SK-N-SH (cell line): Measurements from ENCODE around the gene CLSTN2. TPM values are rescaled to one million over a fixed set of nuclear protein-coding genes. Genes with fewer than 3 reads are reported as not detected.

ENCODE experiments used
- CTCF ChIA-PET: fragments of 300-600, 350-600 bp; formaldehyde crosslinking; extraction: SDS; loops from one replicate; lab custom pipeline; 2021; lab: Yijun Ruan, JAX
- POLR2A ChIA-PET: fragments of 350-600 bp; sonication (Branson Sonifier 250); formaldehyde crosslinking; extraction: SDS; loops from one replicate; lab custom pipeline; 2020; ENCODE audit warnings: antibody characterized with exemption, inconsistent platforms; lab: Yijun Ruan, JAX
- DNase-seq: peaks from one replicate; pipeline ENCODE4 v3.0.0; 2012
- H2AFZ ChIP-seq: fragments of 200-600 bp; sonication (generic); 2 replicates; pipeline ENCODE4 v1.8.1; 2016; ENCODE audit warnings: antibody characterized with exemption, mild to moderate bottlenecking, low read depth
- H3F3A ChIP-seq: fragments of 200-600 bp; sonication (generic); replicated peaks from 2 replicates; pipeline ENCODE3; 2016; ENCODE audit warnings: antibody characterized with exemption, mild to moderate bottlenecking; ENCODE audit not compliant: insufficient read depth
- H3K27ac ChIP-seq, 2 experiments: fragments of 200-500 bp in 1 of 2; fragments of 200-600 bp in 1 of 2; sonication (Bioruptor generic) in 1 of 2; sonication (generic), shearing (Covaris generic) in 1 of 2; 2 replicates each; pipeline versions ENCODE4 v1.5.1 to v1.6.1; 2014 to 2016; ENCODE audit warnings: low read depth in 2 of 2, inconsistent platforms in 1 of 2, low read length in 1 of 2, mild to moderate bottlenecking in 1 of 2, mixed read lengths in 1 of 2
- H3K27me3 ChIP-seq: fragments of 200-600 bp; sonication (generic), shearing (Covaris generic); 2 replicates; pipeline ENCODE4 v1.6.1; 2016; ENCODE audit warnings: mixed run types; ENCODE audit not compliant: insufficient read depth
- H3K36me3 ChIP-seq, 2 experiments: fragments of 200-500 bp in 1 of 2; fragments of 200-600 bp in 1 of 2; sonication (Bioruptor generic) in 1 of 2; sonication (generic) in 1 of 2; replicated peaks in 1 of 2; 2 replicates each; pipeline versions ENCODE3 to v1.5.1; 2014 to 2016; ENCODE audit warnings: low read length in 1 of 2, mild to moderate bottlenecking in 1 of 2; ENCODE audit not compliant: insufficient read depth in 2 of 2, control insufficient read depth in 1 of 2
- H3K4me1 ChIP-seq, 2 experiments: fragments of 200-500 bp in 1 of 2; fragments of 200-600 bp in 1 of 2; sonication (Bioruptor generic) in 1 of 2; sonication (generic), shearing (Covaris generic) in 1 of 2; 2 replicates each; pipeline versions ENCODE4 v1.5.1 to v1.6.1; 2014 to 2016; ENCODE audit warnings: low read depth in 1 of 2, low read length in 1 of 2, mixed run types in 1 of 2; ENCODE audit not compliant: insufficient read depth in 2 of 2, control insufficient read depth in 1 of 2
- H3K4me2 ChIP-seq: fragments of 200-600 bp; sonication (generic), shearing (Covaris generic); 2 replicates; pipeline ENCODE4 v1.6.1; 2017; ENCODE audit warnings: mixed run types
- H3K4me3 ChIP-seq, 2 experiments: fragments of 200-500 bp in 1 of 2; fragments of 200-600 bp in 1 of 2; sonication (Bioruptor generic) in 1 of 2; sonication (generic), shearing (Covaris generic) in 1 of 2; 2 replicates each; pipeline versions ENCODE4 v1.5.1 to v1.8.1; 2014 to 2016; ENCODE audit warnings: low read depth in 2 of 2, inconsistent platforms in 1 of 2, low read length in 1 of 2, mild to moderate bottlenecking in 1 of 2, mixed read lengths in 1 of 2, moderate library complexity in 1 of 2
- H3K79me2 ChIP-seq: fragments of 200-600 bp; sonication (generic); 2 replicates; pipeline ENCODE4 v1.8.1; 2017; ENCODE audit warnings: mild to moderate bottlenecking; ENCODE audit not compliant: insufficient read depth
- H3K9ac ChIP-seq: fragments of 200-600 bp; sonication (generic); 2 replicates; pipeline ENCODE4 v1.6.1; 2017; ENCODE audit warnings: mixed run types
- H3K9me2 ChIP-seq: fragments of 200-600 bp; sonication (generic); 2 replicates; pipeline ENCODE4 v1.6.1; 2017; ENCODE audit warnings: mixed run types
- H3K9me3 ChIP-seq: fragments of 200-600 bp; sonication (generic); 2 replicates; pipeline ENCODE4 v1.6.1; 2017; ENCODE audit warnings: mixed run types, mild to moderate bottlenecking, moderate library complexity
- H4K20me1 ChIP-seq: fragments of 200-600 bp; sonication (generic); 2 replicates; pipeline ENCODE4 v1.6.1; 2017; ENCODE audit warnings: mild to moderate bottlenecking, mixed run types; ENCODE audit not compliant: insufficient read depth
- CHD2 ChIP-seq: fragments of 150-350 bp; IDR thresholded peaks from 2 replicates; pipeline ENCODE4 v1.6.1; 2018; ENCODE audit warnings: low read length; ENCODE audit not compliant: partially characterized antibody
- EP300 ChIP-seq, 2 experiments: IDR thresholded peaks; 2 replicates each; pipeline versions ENCODE4 v1.4.0 to v1.6.1; 2012; ENCODE audit warnings: borderline replicate concordance in 1 of 2, low read depth in 1 of 2, low read length in 1 of 2
- EZH2phosphoT487 ChIP-seq: fragments of 200-600 bp; sonication (generic); IDR thresholded peaks from 2 replicates; pipeline ENCODE4 v1.6.1; 2017; ENCODE audit warnings: low read depth, mixed run types, mild to moderate bottlenecking, antibody characterized with exemption, moderate library complexity, borderline replicate concordance
- FOSL2 ChIP-seq: IDR thresholded peaks from 2 replicates; pipeline ENCODE4 v1.4.0; 2012; ENCODE audit warnings: low read depth, mild to moderate bottlenecking, moderate library complexity, borderline replicate concordance
- GABPA ChIP-seq: IDR thresholded peaks from 2 replicates; pipeline ENCODE4 v1.4.0; 2012; ENCODE audit warnings: low read depth, mild to moderate bottlenecking
- GATA2 ChIP-seq: sonication (generic); formaldehyde crosslinking; IDR thresholded peaks from 2 replicates; pipeline ENCODE4 v1.5.0; 2020; ENCODE audit warnings: mild to moderate bottlenecking, missing genetic modification reagents
- NRF1 ChIP-seq: IDR thresholded peaks from 2 replicates; pipeline ENCODE4 v1.6.1; 2012; ENCODE audit warnings: low read depth, mild to moderate bottlenecking, low read length
- SMC3 ChIP-seq: IDR thresholded peaks from 2 replicates; pipeline ENCODE4 v1.6.1; 2012; ENCODE audit warnings: low read depth, low read length, improper control_type of control experiment
- TAF1 ChIP-seq: IDR thresholded peaks from 2 replicates; pipeline ENCODE4 v1.6.1; 2012; ENCODE audit warnings: low read depth, mild to moderate bottlenecking, low read length, moderate library complexity, borderline replicate concordance
- ZBTB33 ChIP-seq: IDR thresholded peaks from 2 replicates; pipeline ENCODE4 v1.4.0; 2012; ENCODE audit warnings: low read depth, borderline replicate concordance
- WGBS: methylation state at CpG from one replicate; pipeline ENCODE4 v1.1.6; 2017; ENCODE audit warnings: low lambda C conversion rate; 5-methylcytosine and 5-hydroxymethylcytosine counted together
- polyA plus RNA-seq, 3 experiments: library from polyadenylated mRNA; depleted of rRNA; stranded (reverse); fragments of >200 nt; gene quantifications; 2 replicates each; pipeline ENCODE4 v1.2.3, GENCODE V29; 2012
- TF ChIP-seq, protein P1 (sequence below): fragments of 150-350 bp; IDR thresholded peaks from 2 replicates; pipeline ENCODE4 v1.6.1; 2016; ENCODE audit warnings: mild to moderate bottlenecking, low read depth, low read length

The CLSTN2 gene
- polyA plus RNA-seq, 1 of the 3 experiments (the other 2 are of a cell fraction) = 0.02 TPM

DNA sequence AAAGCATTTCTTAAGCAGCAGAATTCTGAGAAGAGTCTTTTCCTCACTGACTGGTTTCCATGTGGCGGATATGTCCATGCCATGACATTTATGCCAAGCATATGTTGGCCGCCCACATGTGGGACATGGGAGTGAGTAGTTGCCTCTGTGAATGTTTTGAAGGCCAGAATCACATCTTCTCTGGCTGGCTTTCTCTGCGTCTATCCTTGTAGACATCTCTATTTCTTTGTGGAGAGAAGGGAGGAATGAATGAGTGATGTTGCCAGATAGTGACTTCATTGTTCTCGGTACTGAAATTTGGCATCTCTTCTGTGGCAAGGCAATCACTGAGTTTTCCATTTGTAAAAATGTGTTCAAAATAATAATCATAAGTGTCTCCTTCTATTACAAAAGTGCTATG is 316.0 kb downstream of the CLSTN2 start:
- Histone ChIP-seq H3K4me2 (no peak overlapping the region), H3K27me3 (no peaks in the 10 kb centered on the region), H2AFZ (no peak overlapping the region), H3K27ac (no peak overlapping the region), H3K9me3 (no peaks in the 10 kb centered on the region), H3K9me2 (no peaks in the 10 kb centered on the region)
- no peak for DNase-seq
- CTCF ChIA-PET = no interaction called here
- TF ChIP-seq, protein P1, sequence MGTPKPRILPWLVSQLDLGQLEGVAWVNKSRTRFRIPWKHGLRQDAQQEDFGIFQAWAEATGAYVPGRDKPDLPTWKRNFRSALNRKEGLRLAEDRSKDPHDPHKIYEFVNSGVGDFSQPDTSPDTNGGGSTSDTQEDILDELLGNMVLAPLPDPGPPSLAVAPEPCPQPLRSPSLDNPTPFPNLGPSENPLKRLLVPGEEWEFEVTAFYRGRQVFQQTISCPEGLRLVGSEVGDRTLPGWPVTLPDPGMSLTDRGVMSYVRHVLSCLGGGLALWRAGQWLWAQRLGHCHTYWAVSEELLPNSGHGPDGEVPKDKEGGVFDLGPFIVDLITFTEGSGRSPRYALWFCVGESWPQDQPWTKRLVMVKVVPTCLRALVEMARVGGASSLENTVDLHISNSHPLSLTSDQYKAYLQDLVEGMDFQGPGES = no peak
- TF ChIP-seq ZBTB33 (no peak), CHD2 (no peak)
- TF ChIP-seq, all 33 proteins: peak for 0
- no peaks in the 10 kb centered on the region for H3F3A ChIP-seq
- no peak overlapping the region for H3K4me3 ChIP-seq
- H3K79me2 ChIP-seq = no peaks in the 10 kb centered on the region
- 45% methylated on average over 4 of the region's 4 CpGs for WGBS
- H4K20me1 ChIP-seq = no peaks in the 10 kb centered on the region
- H3K9ac ChIP-seq = no peak overlapping the region
- POLR2A ChIA-PET = no interaction called here
- H3K36me3 ChIP-seq = no peaks in the 10 kb centered on the region
- peaks cover 0 to 8% of the 10 kb centered on the region in 2 experiments; a peak in 1 of 4 replicates for H3K4me1 ChIP-seq

GRCh38 chr3:140251678-140252077 is 316.7 kb downstream of the CLSTN2 start:
- CTCF ChIA-PET = no interaction called here
- Histone ChIP-seq H3K4me3 (no peak overlapping the region), H3K36me3 (no peaks in the 10 kb centered on the region), H2AFZ (no peak overlapping the region), H3K9me2 (no peaks in the 10 kb centered on the region), H3K27me3 (no peaks in the 10 kb centered on the region), H3K9me3 (no peaks in the 10 kb centered on the region), H3K27ac (no peak overlapping the region), H4K20me1 (no peaks in the 10 kb centered on the region), H3K9ac (no peak overlapping the region), H3K79me2 (no peaks in the 10 kb centered on the region), H3K4me2 (no peak overlapping the region), H3K4me1 (peaks cover 0 to 8% of the 10 kb centered on the region in 2 experiments; a peak in 1 of 4 replicates), H3F3A (no peaks in the 10 kb centered on the region)
- no peak for DNase-seq
- 10% methylated on average over 2 of the region's 2 CpGs for WGBS
- TF ChIP-seq FOSL2 = no peak
- no peak for TF ChIP-seq SMC3
- no peak for TF ChIP-seq NRF1
- no peak for TF ChIP-seq GATA2
- TF ChIP-seq EZH2phosphoT487 = no peak
- no peak for TF ChIP-seq EP300 (IDR thresholded peaks at IDR 0.05; ENCODE audit: borderline replicate concordance in 1 of 2, low read depth in 1 of 2, low read length in 1 of 2)
- TF ChIP-seq TAF1 = no peak
- no peak for TF ChIP-seq GABPA
- POLR2A ChIA-PET = no interaction called here
